Keratinocyte (primary cell): ENCODE measurements around the gene ESR2. TPM values are rescaled to one million over a fixed set of nuclear protein-coding genes. Genes with fewer than 3 reads are reported as not detected.
A peak's percentile ranks its signal among the peaks of the same experiment; 100 is the strongest.

Experiments
- DNase-seq: peaks from one replicate; pipeline ENCODE4 v3.0.0-alpha.2; 2011; ENCODE audit warnings: low read depth, missing footprints, low spot score
- FAIRE-seq: peaks from 2 replicates; lab custom pipeline; 2011; peaks lifted over from hg19 to GRCh38; lab: Jason Lieb, UNC
- H2AFZ ChIP-seq: 2 replicates; pipeline ENCODE4 v1.6.0; 2012; ENCODE audit warnings: low read length, control low read depth, inconsistent platforms; ENCODE audit not compliant: control insufficient read depth
- H3K27ac ChIP-seq: 2 replicates; pipeline ENCODE4 v1.5.1; 2011; ENCODE audit warnings: low read length; ENCODE audit not compliant: control insufficient read depth, insufficient read depth
- H3K27me3 ChIP-seq: 3 replicates; pipeline ENCODE4 v1.6.0; 2011; ENCODE audit warnings: low read length; ENCODE audit not compliant: control insufficient read depth, insufficient read depth; ENCODE audit errors: extremely low read depth
- H3K36me3 ChIP-seq, 2 experiments: 2 replicates in 1 of 2; 3 replicates in 1 of 2; pipeline ENCODE4 v1.5.1; 2011; ENCODE audit warnings: low read length in 2 of 2, mild to moderate bottlenecking in 1 of 2; ENCODE audit not compliant: control insufficient read depth in 2 of 2, insufficient read depth in 2 of 2; ENCODE audit errors: extremely low read depth in 1 of 2
- H3K4me1 ChIP-seq: 3 replicates; pipeline ENCODE4 v1.5.1; 2011; ENCODE audit warnings: low read length; ENCODE audit not compliant: control insufficient read depth, insufficient read depth; ENCODE audit errors: extremely low read depth
- H3K4me2 ChIP-seq: 3 replicates; pipeline ENCODE4 v1.6.0; 2011; ENCODE audit warnings: low read depth, low read length; ENCODE audit not compliant: control insufficient read depth, insufficient read depth; ENCODE audit errors: extremely low read depth
- H3K4me3 ChIP-seq, 3 experiments: fragments of 200-600 bp in 1 of 3; sonication (generic) in 1 of 3; 2 replicates in 2 of 3; 3 replicates in 1 of 3; pipeline ENCODE4 v1.5.1; 2011 to 2016; ENCODE audit warnings: low read length in 3 of 3, mild to moderate bottlenecking in 3 of 3, control low read depth in 2 of 3, inconsistent platforms in 1 of 3, low read depth in 1 of 3, mixed read lengths in 1 of 3, mixed run types in 1 of 3, moderate library complexity in 1 of 3; ENCODE audit not compliant: control insufficient read depth in 2 of 3, insufficient read depth in 2 of 3; ENCODE audit errors: extremely low read depth in 1 of 3
- H3K79me2 ChIP-seq: 2 replicates; pipeline ENCODE4 v1.6.0; 2012; ENCODE audit warnings: low read length; ENCODE audit not compliant: control insufficient read depth, insufficient read depth
- H3K9ac ChIP-seq: 3 replicates; pipeline ENCODE4 v1.6.0; 2011; ENCODE audit warnings: low read length; ENCODE audit not compliant: control insufficient read depth, insufficient read depth; ENCODE audit errors: extremely low read depth
- H3K9me1 ChIP-seq: 3 replicates; pipeline ENCODE4 v1.6.0; 2011; ENCODE audit warnings: low read length; ENCODE audit not compliant: control insufficient read depth, insufficient read depth; ENCODE audit errors: extremely low read depth
- H3K9me3 ChIP-seq: 2 replicates; pipeline ENCODE4 v1.5.1; 2012; ENCODE audit warnings: low read depth, low read length; ENCODE audit not compliant: control insufficient read depth
- H4K20me1 ChIP-seq: 3 replicates; pipeline ENCODE4 v1.6.0; 2011; ENCODE audit warnings: low read length; ENCODE audit not compliant: control insufficient read depth, insufficient read depth; ENCODE audit errors: extremely low read depth
- EZH2 ChIP-seq: IDR thresholded peaks from one replicate; pipeline ENCODE4 v1.6.1; 2012; ENCODE audit warnings: inconsistent platforms, mild to moderate bottlenecking, low read length, moderate library complexity
- dilution Hi-C: fragments of 300-500 bp; cut with MboI; formaldehyde crosslinking; loops from one replicate; pipeline ENCODE4 v1.7.0; 2020; ENCODE audit warnings: low sequenced_read_pairs; ENCODE audit not compliant: extremely low pct_ligation_motif_present
- polyA plus RNA-seq, 5 experiments: library from polyadenylated mRNA; depleted of rRNA in 3 of 5; stranded (reverse) in 3 of 5; stranded (forward) in 1 of 5; unstranded in 1 of 5; fragments of >200 nt; gene quantifications; 1 replicate in 1 of 5; 2 replicates in 3 of 5; 3 replicates in 1 of 5; pipeline versions ENCODE4 v1.2.1 to v1.2.3, GENCODE V29; 2011 to 2012; ENCODE audit warnings: missing spikeins in 2 of 5, low read depth in 1 of 5, low replicate concordance in 1 of 5
- TF ChIP-seq, protein P1 (sequence below), 3 experiments: IDR thresholded peaks in 1 of 3; conservative IDR thresholded peaks in 1 of 3; optimal IDR thresholded peaks in 1 of 3; 2 replicates in 2 of 3; 3 replicates in 1 of 3; pipeline versions ENCODE3 to v1.5.1; 2011; ENCODE audit warnings: low read length in 3 of 3, mild to moderate bottlenecking in 3 of 3, moderate library complexity in 2 of 3, control low read depth in 1 of 3, inconsistent platforms in 1 of 3; ENCODE audit not compliant: insufficient read depth in 2 of 3; ENCODE audit errors: extremely low read depth in 1 of 3

The ESR2 gene
- polyA plus RNA-seq, 1 donor (not counting 4 experiments of a cell fraction or from before 2014, with no cell fraction given) = 0.03 TPM

DNA sequence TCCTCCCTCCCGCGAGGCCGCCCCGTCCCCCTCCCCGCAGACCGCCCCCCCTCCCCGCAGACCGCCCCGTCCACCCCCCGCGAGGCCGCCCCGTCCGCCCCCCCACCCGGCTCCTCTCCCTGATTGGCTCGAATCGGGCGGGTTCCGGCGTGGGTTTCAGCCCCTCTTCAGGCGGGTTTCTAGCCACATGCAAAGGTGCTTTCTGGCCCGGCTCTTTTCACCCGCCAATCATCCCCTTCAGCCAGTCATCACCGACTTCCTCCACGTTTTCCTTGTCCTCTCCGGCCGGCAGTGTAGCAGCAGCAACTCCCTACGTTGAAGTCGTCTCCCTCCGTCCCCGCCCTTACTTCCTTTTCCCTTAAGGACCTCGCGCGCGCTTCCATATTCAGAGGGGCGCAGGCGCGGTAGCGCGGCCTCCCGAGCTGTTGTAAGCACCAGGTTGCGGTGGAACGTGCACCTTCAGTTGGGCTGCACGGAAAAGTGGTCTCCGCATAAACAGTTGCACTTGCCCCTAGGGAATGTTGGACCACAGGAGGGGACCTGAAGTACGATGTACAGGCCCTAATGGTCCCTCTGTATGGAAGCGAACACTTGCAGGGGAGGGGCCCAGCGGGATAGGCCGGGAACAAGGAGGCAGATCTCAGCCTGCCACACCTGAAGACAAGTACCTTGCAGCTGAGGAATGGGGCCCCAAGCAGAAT lies 44.6 kb upstream of the ESR2 start:
- Histone ChIP-seq H4K20me1 (no peaks in the 10 kb centered on the region), H3K4me2 (peak overlapping the region; percentile 59), H3K36me3 (no peaks in the 10 kb centered on the region), H3K4me1 (peaks cover 13% of the 10 kb centered on the region), H3K9me3 (no peaks in the 10 kb centered on the region), H3K9me1 (no peaks in the 10 kb centered on the region), H3K27me3 (no peaks in the 10 kb centered on the region), H3K27ac (peak overlapping the region; percentile 68), H3K79me2 (peaks cover 2% of the 10 kb centered on the region), H3K9ac (peak overlapping the region; percentile 82), H2AFZ (peak overlapping the region; percentile 94), H3K4me3 (peak overlapping the region; percentile 24 to 59 (median 50))
- DNase-seq (peak; percentile 90), FAIRE-seq (peak; percentile 70)
- dilution Hi-C loops = no loop called here
- no peak for TF ChIP-seq EZH2
- TF ChIP-seq, protein P1, sequence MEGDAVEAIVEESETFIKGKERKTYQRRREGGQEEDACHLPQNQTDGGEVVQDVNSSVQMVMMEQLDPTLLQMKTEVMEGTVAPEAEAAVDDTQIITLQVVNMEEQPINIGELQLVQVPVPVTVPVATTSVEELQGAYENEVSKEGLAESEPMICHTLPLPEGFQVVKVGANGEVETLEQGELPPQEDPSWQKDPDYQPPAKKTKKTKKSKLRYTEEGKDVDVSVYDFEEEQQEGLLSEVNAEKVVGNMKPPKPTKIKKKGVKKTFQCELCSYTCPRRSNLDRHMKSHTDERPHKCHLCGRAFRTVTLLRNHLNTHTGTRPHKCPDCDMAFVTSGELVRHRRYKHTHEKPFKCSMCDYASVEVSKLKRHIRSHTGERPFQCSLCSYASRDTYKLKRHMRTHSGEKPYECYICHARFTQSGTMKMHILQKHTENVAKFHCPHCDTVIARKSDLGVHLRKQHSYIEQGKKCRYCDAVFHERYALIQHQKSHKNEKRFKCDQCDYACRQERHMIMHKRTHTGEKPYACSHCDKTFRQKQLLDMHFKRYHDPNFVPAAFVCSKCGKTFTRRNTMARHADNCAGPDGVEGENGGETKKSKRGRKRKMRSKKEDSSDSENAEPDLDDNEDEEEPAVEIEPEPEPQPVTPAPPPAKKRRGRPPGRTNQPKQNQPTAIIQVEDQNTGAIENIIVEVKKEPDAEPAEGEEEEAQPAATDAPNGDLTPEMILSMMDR (optimal IDR thresholded peaks at IDR 0.05 in 1 of 3, IDR thresholded peaks at IDR 0.05 in 1 of 3, conservative IDR thresholded peaks at IDR 0.05 in 1 of 3; ENCODE audit: extremely low read depth in 1 of 3, insufficient read depth in 2 of 3, low read length in 3 of 3) = no peak

DNA sequence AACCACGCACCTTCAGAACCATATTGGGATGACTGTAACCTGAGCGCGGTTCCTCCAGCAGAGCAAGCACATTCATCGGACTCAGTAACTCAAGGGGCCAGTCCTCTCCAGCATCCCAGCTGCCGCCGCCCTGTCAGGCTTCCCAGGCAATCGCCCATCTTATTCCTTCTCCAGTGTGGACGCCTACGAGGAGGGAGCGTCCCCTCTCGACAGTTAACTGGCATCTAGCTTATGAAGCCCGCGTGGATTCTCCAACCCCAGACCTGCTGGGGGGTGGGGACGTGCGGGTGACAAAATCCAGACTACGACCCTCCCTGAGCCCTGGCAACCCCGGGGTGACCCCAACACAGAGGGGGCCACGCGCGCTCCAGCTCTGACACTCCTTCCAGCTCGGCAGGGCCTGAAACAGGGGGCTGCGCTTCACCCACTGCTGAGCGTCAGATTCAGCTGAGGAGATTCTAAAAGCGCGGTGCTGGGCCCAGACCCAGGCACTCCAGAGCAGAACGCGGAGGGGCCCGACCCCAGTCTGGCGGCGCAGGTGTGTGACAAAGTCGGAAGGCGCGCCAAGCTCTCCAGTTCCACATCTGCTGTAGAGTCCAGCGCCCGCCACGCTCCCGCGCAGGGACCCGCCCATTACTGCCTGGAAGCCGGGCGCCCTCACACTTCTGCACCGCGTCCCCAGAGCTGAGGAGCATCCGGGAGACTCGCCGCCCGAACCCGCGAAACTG lies 43.9 kb upstream of the ESR2 start:
- no peaks in the 10 kb centered on the region for H3K27me3 ChIP-seq
- peak overlapping the region; percentile 90 for H2AFZ ChIP-seq
- H3K9me1 ChIP-seq = no peaks in the 10 kb centered on the region
- peak overlapping the region; percentile 82 for H3K9ac ChIP-seq
- H3K36me3 ChIP-seq = no peaks in the 10 kb centered on the region
- H3K4me1 ChIP-seq = peaks cover 13% of the 10 kb centered on the region
- peaks cover 2% of the 10 kb centered on the region for H3K79me2 ChIP-seq
- peak; percentile 26 for FAIRE-seq
- dilution Hi-C loops = no loop called here
- TF ChIP-seq EZH2 = no peak
- TF ChIP-seq, protein P1 (optimal IDR thresholded peaks at IDR 0.05 in 1 of 3, IDR thresholded peaks at IDR 0.05 in 1 of 3, conservative IDR thresholded peaks at IDR 0.05 in 1 of 3; ENCODE audit: extremely low read depth in 1 of 3, insufficient read depth in 2 of 3, low read length in 3 of 3) = peak in 1 of 3 experiments; percentile 44
- H4K20me1 ChIP-seq = no peaks in the 10 kb centered on the region
- peak overlapping the region; percentile 90 for H3K4me2 ChIP-seq
- DNase-seq = no peak
- H3K9me3 ChIP-seq = no peaks in the 10 kb centered on the region
- H3K27ac ChIP-seq = peak overlapping the region; percentile 68
- peak overlapping the region; percentile 59 to 86 (median 82) for H3K4me3 ChIP-seq
